Gastroesophageal sphincter (tissue), 3 donors: Measurements from ENCODE around the gene REEP1.

Source experiments
- EP300 ChIP-seq: sonication (generic); formaldehyde crosslinking; IDR thresholded peaks from one replicate; pipeline ENCODE4 v1.6.1; 2017; ENCODE audit warnings: antibody characterized with exemption, mild to moderate bottlenecking
- POLR2A ChIP-seq, 2 donors: fragments of 450-650 bp; IDR thresholded peaks; one replicate each; pipeline ENCODE4 v1.6.1; 2017; ENCODE audit warnings: antibody characterized with exemption in 2 of 2, mild to moderate bottlenecking in 2 of 2, moderate library complexity in 1 of 2
- TF ChIP-seq, protein P1 (sequence below), 4 experiments: fragments of 200-600 bp in 2 of 4; fragments of 450-650 bp in 2 of 4; sonication (generic) in 1 of 4; IDR thresholded peaks; one replicate each; pipeline ENCODE4 v1.5.1; 2017 to 2019; ENCODE audit warnings: antibody characterized with exemption in 4 of 4, mild to moderate bottlenecking in 2 of 4, moderate library complexity in 2 of 4

DNA sequence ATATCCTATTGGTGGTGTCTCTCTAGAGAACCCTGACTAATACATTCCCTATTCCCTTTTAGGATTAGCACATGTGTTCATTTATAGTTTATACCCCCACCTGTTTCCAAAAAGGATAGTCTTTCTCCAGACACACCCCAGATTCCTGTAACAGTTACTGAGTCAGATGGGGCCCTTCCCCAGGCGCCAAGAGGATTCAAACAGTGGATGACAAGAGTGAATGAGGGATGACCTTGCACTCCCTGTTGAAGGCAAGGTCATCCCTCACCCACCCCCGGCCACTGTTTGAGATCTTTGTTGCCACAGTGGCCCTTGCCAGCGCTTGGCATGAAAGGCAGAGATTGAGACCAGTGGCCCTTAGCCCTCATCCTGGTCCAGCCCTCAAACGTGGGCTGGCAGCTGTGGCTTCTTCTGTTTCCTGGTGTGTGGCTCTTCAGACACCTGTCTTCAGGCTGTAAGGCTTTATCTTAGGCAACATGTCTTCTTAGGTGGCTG is 15.3 kb upstream of the REEP1 start:
- TF ChIP-seq POLR2A (IDR thresholded peaks at IDR 0.05) (no peak), EP300 (no peak)
- TF ChIP-seq, protein P1, sequence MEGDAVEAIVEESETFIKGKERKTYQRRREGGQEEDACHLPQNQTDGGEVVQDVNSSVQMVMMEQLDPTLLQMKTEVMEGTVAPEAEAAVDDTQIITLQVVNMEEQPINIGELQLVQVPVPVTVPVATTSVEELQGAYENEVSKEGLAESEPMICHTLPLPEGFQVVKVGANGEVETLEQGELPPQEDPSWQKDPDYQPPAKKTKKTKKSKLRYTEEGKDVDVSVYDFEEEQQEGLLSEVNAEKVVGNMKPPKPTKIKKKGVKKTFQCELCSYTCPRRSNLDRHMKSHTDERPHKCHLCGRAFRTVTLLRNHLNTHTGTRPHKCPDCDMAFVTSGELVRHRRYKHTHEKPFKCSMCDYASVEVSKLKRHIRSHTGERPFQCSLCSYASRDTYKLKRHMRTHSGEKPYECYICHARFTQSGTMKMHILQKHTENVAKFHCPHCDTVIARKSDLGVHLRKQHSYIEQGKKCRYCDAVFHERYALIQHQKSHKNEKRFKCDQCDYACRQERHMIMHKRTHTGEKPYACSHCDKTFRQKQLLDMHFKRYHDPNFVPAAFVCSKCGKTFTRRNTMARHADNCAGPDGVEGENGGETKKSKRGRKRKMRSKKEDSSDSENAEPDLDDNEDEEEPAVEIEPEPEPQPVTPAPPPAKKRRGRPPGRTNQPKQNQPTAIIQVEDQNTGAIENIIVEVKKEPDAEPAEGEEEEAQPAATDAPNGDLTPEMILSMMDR (IDR thresholded peaks at IDR 0.05) = no peak
